ENCODE results near the gene VEGFB.

The VEGFB gene

GRCh38 chr11:64233913-64234586, at the start of gene VEGFB:
Gene VEGFB (plus strand): TSS chr11:64234584. CDS start chr11:64234834, 250 bp downstream.
- FAIRE-seq, result no peak

- FAIRE-seq, result no peak
These were observed 49.1 kb upstream of the VEGFB start for GRCh38 chr11:64185175-64185692.

- peak; percentile 98 for FAIRE-seq
These were observed 48.5 kb upstream of the VEGFB start, which contains the start of gene STIP1 for GRCh38 chr11:64185693-64186491. Gene STIP1 (plus strand): TSS chr11:64186171. CDS start chr11:64186262, 91 bp downstream.

- no peak for FAIRE-seq
These were observed 47.8 kb upstream of the VEGFB start for GRCh38 chr11:64186492-64187165.

- no peak for FAIRE-seq
These were observed 42.0 kb upstream of the VEGFB start for GRCh38 chr11:64192434-64192833.

GRCh38 chr11:64196626-64197025, 37.8 kb upstream of the VEGFB start:
- no peak for FAIRE-seq

GRCh38 chr11:64198511-64198910, 35.9 kb upstream of the VEGFB start:
- no peak for FAIRE-seq

GRCh38 chr11:64201543-64201942, 32.8 kb upstream of the VEGFB start:
- FAIRE-seq, result no peak

GRCh38 chr11:64202992-64203391, 31.4 kb upstream of the VEGFB start:
- FAIRE-seq, result no peak

GRCh38 chr11:64203421-64204079, 30.8 kb upstream of the VEGFB start:
- FAIRE-seq, result no peak

GRCh38 chr11:64204080-64204440, 30.3 kb upstream of the VEGFB start:
- no peak for FAIRE-seq

GRCh38 chr11:64204464-64204989, 29.9 kb upstream of the VEGFB start:
- FAIRE-seq, result peak; percentile 77

GRCh38 chr11:64206457-64207255, 27.7 kb upstream of the VEGFB start, which contains the start of gene FERMT3:
Gene FERMT3 (plus strand): TSS chr11:64206721. CDS start chr11:64207365, 644 bp downstream.
- no peak for FAIRE-seq

GRCh38 chr11:64207256-64208085, 26.9 kb upstream of the VEGFB start:
- no peak for FAIRE-seq

GRCh38 chr11:64208086-64208795, 26.1 kb upstream of the VEGFB start:
- no peak for FAIRE-seq

- no peak for FAIRE-seq
These were observed 25.4 kb upstream of the VEGFB start for GRCh38 chr11:64208796-64209562.

GRCh38 chr11:64209563-64209843, 24.9 kb upstream of the VEGFB start:
- FAIRE-seq, result no peak

- FAIRE-seq, result no peak
These were observed 23.9 kb upstream of the VEGFB start for GRCh38 chr11:64210301-64211020.

Measured in endometrium (tissue), 2 donors.